Ovary (tissue), 9 donors: Measurements from ENCODE around the gene CRNKL1. TPM values are rescaled to one million over a fixed set of nuclear protein-coding genes. Genes with fewer than 3 reads are reported as not detected.

ENCODE experiments used
- DNase-seq, 5 donors: peaks; one replicate each; pipeline ENCODE4 v3.0.0-alpha.2; 2019 to 2020
- H3K27ac ChIP-seq, 2 donors: fragments of 200-600 bp; one replicate each; pipeline versions ENCODE4 v1.5.1 to v1.8.0; 2019 to 2022
- H3K27me3 ChIP-seq: fragments of 200-600 bp; one replicate; pipeline ENCODE4 v1.8.0; 2022
- H3K36me3 ChIP-seq: fragments of 200-600 bp; sonication (generic); one replicate; pipeline ENCODE4 v1.5.1; 2019
- H3K4me1 ChIP-seq: one replicate; pipeline ENCODE4 v1.8.1; 2013; ENCODE audit warnings: mild to moderate bottlenecking, moderate library complexity; ENCODE audit not compliant: insufficient read depth
- H3K4me3 ChIP-seq: fragments of 200-600 bp; sonication (generic); one replicate; pipeline ENCODE4 v1.5.1; 2017
- H3K9me3 ChIP-seq, 2 donors: fragments of 200-600 bp in 1 of 2; sonication (generic) in 1 of 2; one replicate each; pipeline versions ENCODE4 v1.5.1 to v1.8.1; 2013 to 2019; ENCODE audit warnings: mild to moderate bottlenecking in 1 of 2, moderate library complexity in 1 of 2
- EP300 ChIP-seq: sonication (generic); formaldehyde crosslinking; IDR thresholded peaks from one replicate; pipeline ENCODE4 v1.6.1; 2017; ENCODE audit warnings: antibody characterized with exemption
- POLR2A ChIP-seq: fragments of 450-650 bp; IDR thresholded peaks from one replicate; pipeline ENCODE4 v1.6.1; 2017; ENCODE audit warnings: antibody characterized with exemption, mild to moderate bottlenecking, moderate library complexity
- WGBS, 3 donors: extraction: QIAGEN DNeasy Blood & Tissue Kit in 1 of 3; methylation state at CpG; one replicate each; pipeline versions ENCODE4 v1.1.5 to v1.1.7; 2013 to 2017; 5-methylcytosine and 5-hydroxymethylcytosine counted together
- intact Hi-C, 4 donors: fragments of 100-400 bp; cut with DNase I; formaldehyde crosslinking; loops; one replicate each; pipeline versions ENCODE4 v1.11.0 to v1.15.1; 2022 to 2023
- polyA plus RNA-seq, 2 donors: library from polyadenylated mRNA; stranded (reverse); fragments of 200-250 nt in 1 of 2; fragments of 350-450 nt in 1 of 2; fragmentation: Illumina TruSeq in 1 of 2; extraction: RNeasy Lipid Tissue Mini Kit (QIAGEN cat#74804) in 1 of 2; gene quantifications; one replicate each; pipeline ENCODE4 v1.2.3, GENCODE V29; 2013 to 2014
- total RNA-seq, 7 donors: library from RNA; depleted of rRNA in 2 of 7; stranded (reverse); fragments of >200 nt in 2 of 7; fragmentation: NEBNext Ultra II Directional in 3 of 7; extraction: Animal tissue kit (Norgen Biotek cat#: 25700) in 3 of 7; gene quantifications; one replicate each; pipeline versions ENCODE4 v1.1.0 to v1.2.4, GENCODE V29; 2016 to 2023
- TF ChIP-seq, protein P1 (sequence below), 3 donors: fragments of 450-650 bp in 2 of 3; fragments of 200-600 bp in 1 of 3; IDR thresholded peaks; one replicate each; pipeline versions ENCODE4 v1.5.1 to v1.8.0; 2016 to 2022; ENCODE audit warnings: antibody characterized with exemption in 3 of 3, mild to moderate bottlenecking in 1 of 3
- donor health status: DM: no; HTN: no; CAD: no; lungs with moderate emphysema.
- donor health status: DM: no; HTN: no; CAD: no.
- donor health status: Bipolar disorder and iron deficiency.
- donor health status: DM: yes; HTN: yes; CAD: no.
- donor health status: DM: no; HTN: no; CAD: no.
- donor health status: DM: yes; HTN: yes; CAD: no.

CRNKL1 gene
- total and polyA plus RNA-seq, 9 donors: 12.7 to 25.0 (median 22.5) TPM

DNA sequence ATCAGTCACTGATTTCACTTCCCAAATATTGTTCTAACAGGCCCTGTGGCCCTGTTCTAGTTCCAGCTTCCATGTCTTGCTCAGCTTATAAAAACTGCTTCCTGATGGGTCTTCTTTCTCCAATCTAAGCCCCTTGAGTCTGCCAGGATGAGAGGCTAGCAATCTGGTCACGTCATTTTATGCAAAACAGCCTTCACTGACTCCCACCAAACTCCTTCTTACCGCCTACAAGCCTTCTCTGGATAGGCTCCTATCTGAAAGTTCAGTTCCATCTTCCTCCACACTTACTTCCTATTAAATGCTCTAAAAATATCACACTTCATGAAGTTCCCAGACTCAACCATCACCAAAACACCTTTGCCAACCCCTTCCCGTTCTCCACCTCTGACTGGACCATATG lies 15.5 kb downstream of the CRNKL1 start:
- Histone ChIP-seq H3K27me3 (no peaks in the 10 kb centered on the region), H3K27ac (no peak overlapping the region), H3K36me3 (no peaks in the 10 kb centered on the region), H3K4me3 (no peak overlapping the region), H3K9me3 (no peaks in the 10 kb centered on the region), H3K4me1 (no peaks in the 10 kb centered on the region)
- DNase-seq: no peak
- TF ChIP-seq EP300: no peak
- no peak for TF ChIP-seq POLR2A
- TF ChIP-seq, protein P1, sequence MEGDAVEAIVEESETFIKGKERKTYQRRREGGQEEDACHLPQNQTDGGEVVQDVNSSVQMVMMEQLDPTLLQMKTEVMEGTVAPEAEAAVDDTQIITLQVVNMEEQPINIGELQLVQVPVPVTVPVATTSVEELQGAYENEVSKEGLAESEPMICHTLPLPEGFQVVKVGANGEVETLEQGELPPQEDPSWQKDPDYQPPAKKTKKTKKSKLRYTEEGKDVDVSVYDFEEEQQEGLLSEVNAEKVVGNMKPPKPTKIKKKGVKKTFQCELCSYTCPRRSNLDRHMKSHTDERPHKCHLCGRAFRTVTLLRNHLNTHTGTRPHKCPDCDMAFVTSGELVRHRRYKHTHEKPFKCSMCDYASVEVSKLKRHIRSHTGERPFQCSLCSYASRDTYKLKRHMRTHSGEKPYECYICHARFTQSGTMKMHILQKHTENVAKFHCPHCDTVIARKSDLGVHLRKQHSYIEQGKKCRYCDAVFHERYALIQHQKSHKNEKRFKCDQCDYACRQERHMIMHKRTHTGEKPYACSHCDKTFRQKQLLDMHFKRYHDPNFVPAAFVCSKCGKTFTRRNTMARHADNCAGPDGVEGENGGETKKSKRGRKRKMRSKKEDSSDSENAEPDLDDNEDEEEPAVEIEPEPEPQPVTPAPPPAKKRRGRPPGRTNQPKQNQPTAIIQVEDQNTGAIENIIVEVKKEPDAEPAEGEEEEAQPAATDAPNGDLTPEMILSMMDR (IDR thresholded peaks at IDR 0.05): no peak
- 81 to 84% (median 82%) methylated on average over 3 of the region's 3 CpGs for WGBS, 3 donors
- intact Hi-C loops: no loop called here

DNA sequence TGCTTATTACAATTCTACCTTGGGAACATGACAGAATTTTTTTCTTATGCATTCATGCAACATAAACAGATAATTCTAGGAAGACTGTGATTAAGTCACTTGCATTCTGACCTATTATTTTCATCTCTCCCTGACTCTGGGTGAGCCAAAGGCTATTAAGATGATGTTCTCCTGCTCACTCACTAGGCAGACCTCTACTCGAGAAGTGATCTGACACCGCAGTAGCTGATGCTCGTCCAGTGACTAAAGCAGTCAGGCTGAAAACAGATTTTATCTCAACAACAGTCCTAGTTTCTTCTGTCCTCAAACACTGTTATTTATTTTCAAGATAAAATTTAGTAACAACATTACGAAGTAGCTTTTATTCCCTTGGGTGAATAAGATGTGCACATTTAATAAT lies 17.8 kb downstream of the CRNKL1 start:
- H3K27me3 ChIP-seq: no peaks in the 10 kb centered on the region
- TF ChIP-seq POLR2A: no peak
- TF ChIP-seq EP300: no peak
- TF ChIP-seq, protein P1 (IDR thresholded peaks at IDR 0.05): no peak
- no peaks in the 10 kb centered on the region for H3K9me3 ChIP-seq
- no peaks in the 10 kb centered on the region for H3K36me3 ChIP-seq
- intact Hi-C loops: no loop called here
- DNase-seq: no peak
- no peak overlapping the region for H3K27ac ChIP-seq
- 28 to 57% (median 37%) methylated on average over 4 of the region's 4 CpGs for WGBS, 3 donors
- H3K4me3 ChIP-seq: no peak overlapping the region
- no peaks in the 10 kb centered on the region for H3K4me1 ChIP-seq

DNA sequence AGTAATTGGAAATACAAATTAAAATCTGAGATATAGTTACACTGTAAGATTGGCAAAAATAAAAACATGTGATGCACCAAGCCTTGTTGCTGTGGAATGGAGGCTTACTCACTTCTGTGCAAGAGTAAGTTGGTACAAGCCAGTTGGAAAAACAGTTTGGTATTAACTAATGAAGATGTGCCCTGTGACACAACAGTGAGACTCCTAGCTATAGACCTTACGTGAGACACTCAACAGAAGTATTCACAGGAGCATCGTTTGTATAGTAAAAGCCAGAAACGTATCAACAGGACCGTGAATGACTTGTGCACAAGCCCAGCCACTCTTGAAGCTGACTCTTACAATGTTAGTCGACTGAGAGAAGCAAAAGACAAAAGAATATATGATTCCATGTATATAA lies 20.5 kb downstream of the CRNKL1 start:
- H3K27ac ChIP-seq: no peak overlapping the region
- intact Hi-C loops: no loop called here
- 82 to 89% (median 87%) methylated on average over 5 of the region's 5 CpGs for WGBS, 3 donors
- peaks cover 2% of the 10 kb centered on the region for H3K4me1 ChIP-seq
- H3K27me3 ChIP-seq: no peaks in the 10 kb centered on the region
- no peaks in the 10 kb centered on the region for H3K36me3 ChIP-seq
- no peak for TF ChIP-seq POLR2A
- TF ChIP-seq EP300: no peak
- TF ChIP-seq, protein P1 (IDR thresholded peaks at IDR 0.05): no peak
- DNase-seq: no peak
- no peaks in the 10 kb centered on the region for H3K9me3 ChIP-seq
- no peak overlapping the region for H3K4me3 ChIP-seq

DNA sequence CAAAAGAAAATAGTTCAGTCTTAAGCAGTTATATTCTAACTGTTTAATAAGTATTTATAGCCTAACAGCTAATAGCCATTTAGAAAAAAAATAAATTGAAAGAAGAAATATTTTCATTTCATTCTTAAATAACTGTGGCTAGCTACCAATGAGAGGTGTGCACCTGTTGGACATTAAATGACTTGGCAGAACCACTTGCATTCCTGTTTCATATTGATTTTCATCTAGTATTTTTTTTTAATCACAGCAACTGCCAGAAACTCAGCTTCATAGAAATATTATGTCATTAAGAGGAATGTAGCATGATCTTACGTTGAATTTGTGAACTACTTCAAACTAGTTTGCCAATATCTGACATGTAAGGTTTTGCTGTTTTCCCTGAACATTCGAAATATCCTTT lies 25.0 kb downstream of the CRNKL1 start:
- Histone ChIP-seq H3K27me3 (no peaks in the 10 kb centered on the region), H3K4me1 (peaks cover 2% of the 10 kb centered on the region), H3K9me3 (no peaks in the 10 kb centered on the region), H3K27ac (no peak overlapping the region), H3K36me3 (no peaks in the 10 kb centered on the region), H3K4me3 (no peak overlapping the region)
- intact Hi-C loops: no loop called here
- TF ChIP-seq, protein P1 (IDR thresholded peaks at IDR 0.05): no peak
- no peak for TF ChIP-seq EP300
- no peak for TF ChIP-seq POLR2A
- DNase-seq: no peak
- WGBS, 3 donors: 88 to 96% (median 89%) methylated on average over 2 of the region's 2 CpGs

DNA sequence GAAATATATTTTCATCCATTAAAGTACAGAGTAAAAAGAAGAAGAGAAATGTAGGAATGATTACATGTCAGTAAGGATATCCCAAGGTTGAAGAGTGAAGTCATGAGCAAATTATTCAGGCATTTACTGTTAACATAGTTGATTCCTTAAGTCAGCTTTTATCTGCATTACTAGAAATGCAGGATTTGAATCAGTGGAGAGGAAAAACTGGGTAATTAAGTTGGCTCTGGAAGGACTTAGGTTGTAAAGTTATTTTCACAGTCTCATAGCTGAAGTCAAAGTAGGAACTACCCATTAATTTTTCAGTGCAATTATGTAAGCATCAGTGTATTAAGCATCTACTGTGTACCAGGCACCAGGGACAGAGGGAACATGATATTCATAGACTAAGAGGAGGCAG lies 27.3 kb downstream of the CRNKL1 start:
- H3K27me3 ChIP-seq: no peaks in the 10 kb centered on the region
- intact Hi-C loops: no loop called here
- H3K36me3 ChIP-seq: no peaks in the 10 kb centered on the region
- no peak for DNase-seq
- H3K9me3 ChIP-seq: no peaks in the 10 kb centered on the region
- peaks cover 2% of the 10 kb centered on the region for H3K4me1 ChIP-seq
- H3K4me3 ChIP-seq: no peak overlapping the region
- TF ChIP-seq POLR2A (no peak), EP300 (no peak)
- TF ChIP-seq, protein P1 (IDR thresholded peaks at IDR 0.05): no peak
- no peak overlapping the region for H3K27ac ChIP-seq
